Heart right ventricle (tissue), 16 donors: Measurements from ENCODE around the gene IL20RA. TPM values are rescaled to one million over a fixed set of nuclear protein-coding genes. Genes with fewer than 3 reads are reported as not detected.

Experiments
- ATAC-seq, 8 donors: fragments of 200-7000 bp; cut with Tn5 transposase; one replicate each; pipeline ENCODE4 v1.9.1; 2020; ENCODE audit warnings: mild to moderate bottlenecking in 8 of 8, moderate library complexity in 8 of 8, moderate number of reproducible peaks in 1 of 8
- DNase-seq, 2 donors: peaks; one replicate each; pipeline ENCODE4 v3.0.0-alpha.2; 2020
- H3K27ac ChIP-seq, 10 donors: fragments of 200-600 bp; sonication (generic) in 2 of 10; one replicate each; pipeline versions ENCODE4 v1.5.0 to v1.8.0; 2020 to 2022; ENCODE audit warnings: mild to moderate bottlenecking in 3 of 10
- H3K27me3 ChIP-seq, 7 donors: fragments of 200-600 bp; one replicate each; pipeline ENCODE4 v1.8.0; 2021 to 2022; ENCODE audit warnings: mild to moderate bottlenecking in 2 of 7
- H3K36me3 ChIP-seq, 9 donors: fragments of 200-600 bp; sonication (generic) in 1 of 9; one replicate each; pipeline versions ENCODE4 v1.5.0 to v1.8.0; 2020 to 2022; ENCODE audit warnings: mild to moderate bottlenecking in 2 of 9
- H3K4me1 ChIP-seq, 9 donors: fragments of 200-600 bp; sonication (generic) in 1 of 9; one replicate each; pipeline versions ENCODE4 v1.5.0 to v1.8.0; 2020 to 2022; ENCODE audit warnings: mild to moderate bottlenecking in 4 of 9
- H3K4me3 ChIP-seq, 10 donors: fragments of 200-600 bp; sonication (generic) in 2 of 10; one replicate each; pipeline versions ENCODE4 v1.5.0 to v1.8.0; 2020 to 2022; ENCODE audit warnings: mild to moderate bottlenecking in 7 of 10, moderate library complexity in 2 of 10
- H3K9me3 ChIP-seq, 11 donors: fragments of 200-600 bp in 10 of 11; sonication (generic) in 2 of 11; one replicate each; pipeline versions ENCODE4 v1.5.0 to v1.8.0; 2013 to 2022; ENCODE audit warnings: mild to moderate bottlenecking in 2 of 11, control low read depth in 1 of 11, moderate library complexity in 1 of 11
- CTCF ChIP-seq, 9 donors: fragments of 200-600 bp; sonication (generic) in 2 of 9; IDR thresholded peaks; one replicate each; pipeline versions ENCODE4 v1.5.0 to v1.8.0; 2021 to 2022; ENCODE audit warnings: antibody characterized with exemption in 9 of 9, mild to moderate bottlenecking in 5 of 9, moderate library complexity in 1 of 9
- WGBS, 2 donors: extraction: QIAGEN DNeasy Blood & Tissue Kit; methylation state at CpG; one replicate each; pipeline ENCODE4 v1.1.7; 2013; ENCODE audit warnings: inconsistent platforms in 1 of 2; 5-methylcytosine and 5-hydroxymethylcytosine counted together
- intact Hi-C, 10 donors: fragments of 100-400 bp; cut with DNase I; formaldehyde crosslinking; loops; one replicate each; pipeline versions ENCODE4 v1.11.1 to v1.14.2; 2022
- polyA plus RNA-seq, 2 donors: library from polyadenylated mRNA; stranded (reverse); fragments of 200-250 nt; gene quantifications; one replicate each; pipeline ENCODE4 v1.2.3, GENCODE V29; 2013
- total RNA-seq, 10 donors: library from RNA; stranded (reverse); fragmentation: NEBNext Ultra II Directional in 3 of 10; extraction: Animal tissue kit (Norgen Biotek cat#: 25700) in 3 of 10; gene quantifications; one replicate each; pipeline versions ENCODE4 v1.2.1 to v1.2.4, GENCODE V29; 2021 to 2023
- donor health status: Arrhythmogenic right ventricular cardiomyopathy.
- donor health status: ischemic (EF 13 %, LVEDD 7.1; RV severe dilation, severe dysfunction).
- donor health status: healthy with polysubstance abuse.
- donor health status: DM: no; HTN: yes; CAD: no.
- donor health status: DM: no; HTN: no; CAD: no.
- donor health status: ischemic (EF 25% LVEDD 6.9; RV normal size, moderate dysfunction).
- donor health status: ischemic (EF 25% LVEDD 5.7; RV mildly dilated, moderate dysfunction).
- donor health status: healthy.
- donor health status: DM: yes; HTN: yes; CAD: no.
- donor health status: Ischemic cardiomyopathy.
- donor health status: ischemic (EF 35%, LVEDD 5.7; RV mildly dilated, moderate dysfunction).
- donor health status: nonischemic (EF 11% LVEDD 7.7; RV severe dilation, severe dysfunction).
- donor health status: DM: yes; HTN: yes; CAD: no.
- donor health status: PGD.
- donor health status: ischemic (EF 29% LVEDD 5.4; RV normal size, mild dysfunction).
- donor health status: nonischemic (EF 23%, LVEDD 6.1; RV moderate dilation, normal function).

Gene IL20RA
- total and polyA plus RNA-seq, 12 donors = 0.28 to 15.4 (median 2.1) TPM

- Histone ChIP-seq H3K27ac (no peak overlapping the region), H3K4me1 (peaks cover 0 to 18% (median 0%) of the 10 kb centered on the region in 9 donors), H3K27me3 (peaks cover 0 to 19% (median 0%) of the 10 kb centered on the region in 7 donors), H3K36me3 (no peaks in the 10 kb centered on the region), H3K4me3 (no peak overlapping the region), H3K9me3 (no peaks in the 10 kb centered on the region)
- intact Hi-C loops = no loop called here
- no peak for DNase-seq
- WGBS, 2 donors = 32 to 42% methylated on average over 4 of the region's 4 CpGs
- ATAC-seq = peak in 2 of 8 donors; percentile 37 to 57
- TF ChIP-seq CTCF (IDR thresholded peaks at IDR 0.05) = no peak
Measured at GRCh38 chr6:136982928-136983327, 61.8 kb downstream of the IL20RA start.

DNA sequence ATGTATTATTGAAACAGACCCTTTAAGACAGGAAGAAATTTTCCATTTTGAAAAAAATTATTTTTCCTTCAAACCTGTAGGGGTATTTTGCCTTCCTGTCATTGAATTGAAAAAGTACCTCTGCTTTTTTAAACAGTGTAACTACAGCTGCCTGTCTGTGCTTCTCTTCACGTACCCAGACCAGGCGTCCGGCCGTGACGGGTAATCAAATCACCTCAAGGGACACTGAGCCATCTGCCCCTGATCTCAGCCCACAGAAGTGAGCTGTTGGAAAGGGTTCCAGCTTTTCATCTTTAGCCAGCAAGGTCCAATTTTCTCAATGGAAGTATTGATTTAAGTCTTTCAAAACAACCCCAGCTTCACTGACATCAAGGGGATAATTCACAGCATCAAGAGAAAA lies 64.7 kb downstream of the IL20RA start:
- no peak for DNase-seq
- no peak for TF ChIP-seq CTCF (IDR thresholded peaks at IDR 0.05)
- peaks cover 0 to 10% (median 0%) of the 10 kb centered on the region in 7 donors for H3K27me3 ChIP-seq
- H3K9me3 ChIP-seq = no peaks in the 10 kb centered on the region
- no peak overlapping the region for H3K4me3 ChIP-seq
- H3K36me3 ChIP-seq = no peaks in the 10 kb centered on the region
- intact Hi-C loops = no loop called here
- H3K4me1 ChIP-seq = peaks cover 0 to 18% (median 0%) of the 10 kb centered on the region in 9 donors
- H3K27ac ChIP-seq = no peak overlapping the region
- no peak for ATAC-seq
- 55 to 60% methylated on average over 5 of the region's 5 CpGs for WGBS, 2 donors

GRCh38 chr6:136979206-136979605 lies 65.6 kb downstream of the IL20RA start:
- no peak for TF ChIP-seq CTCF (IDR thresholded peaks at IDR 0.05)
- intact Hi-C loops = no loop called here
- ATAC-seq = no peak
- Histone ChIP-seq H3K27ac (no peak overlapping the region), H3K4me1 (peaks cover 0 to 18% (median 0%) of the 10 kb centered on the region in 9 donors), H3K9me3 (no peaks in the 10 kb centered on the region), H3K27me3 (peaks cover 0 to 10% (median 0%) of the 10 kb centered on the region in 7 donors), H3K36me3 (no peaks in the 10 kb centered on the region), H3K4me3 (no peak overlapping the region)
- WGBS, 2 donors = 85 to 86% methylated on average over 5 of the region's 5 CpGs
- DNase-seq = no peak

- H3K4me3 ChIP-seq = no peak overlapping the region
- TF ChIP-seq CTCF (IDR thresholded peaks at IDR 0.05) = no peak
- no peaks in the 10 kb centered on the region for H3K36me3 ChIP-seq
- peaks cover 0 to 10% (median 0%) of the 10 kb centered on the region in 7 donors for H3K27me3 ChIP-seq
- no peak overlapping the region for H3K27ac ChIP-seq
- intact Hi-C loops = no loop called here
- ATAC-seq (no peak), DNase-seq (no peak)
- no peaks in the 10 kb centered on the region for H3K9me3 ChIP-seq
- H3K4me1 ChIP-seq = no peaks in the 10 kb centered on the region
- WGBS, 2 donors = 67 to 69% methylated on average over 5 of the region's 5 CpGs
Measured at GRCh38 chr6:136977075-136977474, 67.7 kb downstream of the IL20RA start.
